ENCODE measurements around the gene GFRA1.

The GFRA1 gene

DNA sequence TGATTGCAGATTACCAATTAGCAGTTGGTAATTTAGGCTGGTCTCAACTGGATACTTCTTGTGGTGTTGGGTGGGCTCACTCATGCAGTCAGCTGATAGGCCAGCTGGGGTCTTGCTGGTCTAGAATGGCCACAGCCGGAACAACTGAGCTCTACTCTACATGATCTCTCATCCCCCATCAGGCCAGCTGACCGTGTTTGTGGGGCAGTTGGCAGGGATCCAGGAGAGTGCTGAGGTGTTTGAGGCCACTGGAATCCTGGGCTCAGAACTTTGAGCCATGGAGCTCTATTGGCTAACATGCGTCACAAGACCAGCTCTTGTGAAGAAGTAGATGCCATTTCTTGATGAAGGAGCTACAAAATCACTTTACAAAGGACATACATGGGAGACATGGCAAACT, 242.4 kb downstream of the GFRA1 start:
- TF ChIP-seq, protein P1, sequence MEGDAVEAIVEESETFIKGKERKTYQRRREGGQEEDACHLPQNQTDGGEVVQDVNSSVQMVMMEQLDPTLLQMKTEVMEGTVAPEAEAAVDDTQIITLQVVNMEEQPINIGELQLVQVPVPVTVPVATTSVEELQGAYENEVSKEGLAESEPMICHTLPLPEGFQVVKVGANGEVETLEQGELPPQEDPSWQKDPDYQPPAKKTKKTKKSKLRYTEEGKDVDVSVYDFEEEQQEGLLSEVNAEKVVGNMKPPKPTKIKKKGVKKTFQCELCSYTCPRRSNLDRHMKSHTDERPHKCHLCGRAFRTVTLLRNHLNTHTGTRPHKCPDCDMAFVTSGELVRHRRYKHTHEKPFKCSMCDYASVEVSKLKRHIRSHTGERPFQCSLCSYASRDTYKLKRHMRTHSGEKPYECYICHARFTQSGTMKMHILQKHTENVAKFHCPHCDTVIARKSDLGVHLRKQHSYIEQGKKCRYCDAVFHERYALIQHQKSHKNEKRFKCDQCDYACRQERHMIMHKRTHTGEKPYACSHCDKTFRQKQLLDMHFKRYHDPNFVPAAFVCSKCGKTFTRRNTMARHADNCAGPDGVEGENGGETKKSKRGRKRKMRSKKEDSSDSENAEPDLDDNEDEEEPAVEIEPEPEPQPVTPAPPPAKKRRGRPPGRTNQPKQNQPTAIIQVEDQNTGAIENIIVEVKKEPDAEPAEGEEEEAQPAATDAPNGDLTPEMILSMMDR (IDR thresholded peaks at IDR 0.05; ENCODE audit: unreplicated experiment in 3 of 3), result no peak
- peaks cover 25% of the 10 kb centered on the region for H3K9me3 Mint-ChIP-seq
- H3K27me3 Mint-ChIP-seq (ENCODE audit: low read depth), result no peaks in the 10 kb centered on the region
- H3K4me1 Mint-ChIP-seq, result no peaks in the 10 kb centered on the region
- no peak overlapping the region for H3K27ac Mint-ChIP-seq
- H3K36me3 Mint-ChIP-seq (ENCODE audit: low read depth), result peaks cover 13% of the 10 kb centered on the region
- no peak overlapping the region for H3K4me3 Mint-ChIP-seq

DNA sequence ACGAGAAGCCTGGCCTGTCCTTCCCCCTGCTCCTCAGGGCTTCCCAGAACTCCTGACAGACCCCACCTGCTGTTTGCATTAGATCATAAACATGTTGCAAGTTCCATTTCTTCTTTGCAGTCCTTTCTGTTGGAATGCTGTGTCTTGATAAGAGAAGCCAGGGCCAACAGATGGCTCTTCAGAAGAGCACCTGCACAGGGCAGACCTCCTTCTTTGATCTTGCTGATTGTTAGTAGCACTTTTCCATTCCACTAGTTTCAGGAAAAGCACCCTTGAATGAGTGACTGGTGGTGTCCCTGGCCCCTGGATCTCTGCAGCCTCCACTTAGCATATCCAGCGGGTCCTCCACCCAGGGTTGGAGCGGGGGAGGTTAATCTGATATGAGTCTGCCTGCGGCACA, 243.2 kb downstream of the GFRA1 start:
- Mint-ChIP-seq H3K27ac (no peak overlapping the region), H3K4me1 (no peaks in the 10 kb centered on the region), H3K36me3 (ENCODE audit: low read depth) (peaks cover 13% of the 10 kb centered on the region), H3K9me3 (peaks cover 25% of the 10 kb centered on the region), H3K4me3 (no peak overlapping the region), H3K27me3 (ENCODE audit: low read depth) (peaks cover 4% of the 10 kb centered on the region)
- TF ChIP-seq, protein P1 (IDR thresholded peaks at IDR 0.05; ENCODE audit: unreplicated experiment in 3 of 3), result no peak

DNA sequence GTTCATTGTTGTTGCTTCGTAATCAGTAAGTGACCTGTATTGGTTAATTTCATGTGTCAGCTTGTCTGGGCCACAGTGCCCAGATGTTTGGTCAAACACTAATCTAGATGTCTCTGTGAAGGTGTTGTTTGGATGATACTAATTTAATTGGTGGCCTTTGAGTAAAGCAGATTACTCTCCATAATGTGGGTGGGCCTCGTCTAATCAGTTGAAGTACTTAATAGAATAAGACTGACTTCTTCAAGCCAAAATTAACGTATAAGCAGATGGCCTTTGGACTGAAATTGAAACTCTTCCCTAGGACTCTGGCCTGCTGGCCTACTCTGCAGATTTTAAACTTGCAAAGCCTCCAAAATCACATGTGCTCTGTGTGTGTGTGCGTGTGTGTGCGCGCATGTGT, 245.7 kb downstream of the GFRA1 start:
- TF ChIP-seq, protein P1 (IDR thresholded peaks at IDR 0.05; ENCODE audit: unreplicated experiment in 3 of 3), result no peak

DNA sequence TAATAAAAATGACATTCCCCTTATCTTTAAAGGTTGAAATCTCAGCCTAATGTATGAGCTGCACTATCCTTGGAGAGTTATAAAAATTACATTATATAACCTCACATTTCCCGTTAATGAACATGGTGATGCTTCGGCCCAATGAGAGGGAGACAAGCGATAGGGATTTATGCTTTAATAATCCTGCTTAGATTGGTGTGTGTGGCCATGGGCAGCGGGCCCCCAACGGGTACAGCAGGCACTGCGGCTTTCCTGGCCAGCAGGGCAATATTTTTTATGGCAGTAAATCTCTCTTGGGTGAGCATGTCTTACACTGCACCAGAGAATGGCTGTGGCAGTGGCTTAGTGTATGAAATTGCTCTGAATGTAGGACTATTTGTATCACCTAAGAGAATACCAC, 246.3 kb downstream of the GFRA1 start:
- H3K4me1 Mint-ChIP-seq, result peaks cover 4% of the 10 kb centered on the region
- H3K4me3 Mint-ChIP-seq, result no peak overlapping the region
- H3K9me3 Mint-ChIP-seq, result peaks cover 6% of the 10 kb centered on the region
- no peak overlapping the region for H3K27ac Mint-ChIP-seq
- TF ChIP-seq, protein P1 (IDR thresholded peaks at IDR 0.05; ENCODE audit: unreplicated experiment in 3 of 3), result no peak
- peaks cover 2% of the 10 kb centered on the region for H3K36me3 Mint-ChIP-seq (ENCODE audit: low read depth)
- peaks cover 5% of the 10 kb centered on the region for H3K27me3 Mint-ChIP-seq (ENCODE audit: low read depth)

More for the DNA sequence above, 245.7 kb downstream of the GFRA1 start:
- Mint-ChIP-seq H3K27me3 (ENCODE audit: low read depth) (peaks cover 5% of the 10 kb centered on the region), H3K4me1 (peaks cover 4% of the 10 kb centered on the region), H3K9me3 (peaks cover 9% of the 10 kb centered on the region), H3K4me3 (no peak overlapping the region), H3K36me3 (ENCODE audit: low read depth) (peaks cover 3% of the 10 kb centered on the region), H3K27ac (no peak overlapping the region)

DNA sequence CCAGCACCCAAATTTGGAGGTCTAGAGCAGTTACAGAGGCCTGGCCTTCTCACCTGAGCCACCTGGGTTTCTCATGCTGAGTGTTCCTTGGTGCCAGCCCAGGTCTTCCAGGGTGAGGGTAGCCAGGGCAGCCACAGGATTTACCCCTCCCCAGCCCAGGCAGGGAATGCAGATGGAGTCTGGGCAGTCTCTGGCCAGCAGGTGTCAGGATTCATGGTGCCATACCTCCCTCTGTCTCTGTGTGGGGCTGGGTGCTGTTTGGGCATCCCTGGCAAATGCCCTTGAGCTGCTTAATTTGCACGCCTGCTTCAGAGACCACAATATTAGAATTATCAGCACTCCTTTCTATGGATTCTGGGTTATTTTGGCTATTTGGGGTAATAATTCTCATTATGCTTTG, 246.7 kb downstream of the GFRA1 start:
- Mint-ChIP-seq H3K27me3 (ENCODE audit: low read depth) (peaks cover 5% of the 10 kb centered on the region), H3K36me3 (ENCODE audit: low read depth) (no peaks in the 10 kb centered on the region), H3K4me1 (peaks cover 4% of the 10 kb centered on the region), H3K4me3 (no peak overlapping the region), H3K9me3 (peaks cover 2% of the 10 kb centered on the region), H3K27ac (no peak overlapping the region)
- TF ChIP-seq, protein P1 (IDR thresholded peaks at IDR 0.05; ENCODE audit: unreplicated experiment in 3 of 3), result no peak

DNA sequence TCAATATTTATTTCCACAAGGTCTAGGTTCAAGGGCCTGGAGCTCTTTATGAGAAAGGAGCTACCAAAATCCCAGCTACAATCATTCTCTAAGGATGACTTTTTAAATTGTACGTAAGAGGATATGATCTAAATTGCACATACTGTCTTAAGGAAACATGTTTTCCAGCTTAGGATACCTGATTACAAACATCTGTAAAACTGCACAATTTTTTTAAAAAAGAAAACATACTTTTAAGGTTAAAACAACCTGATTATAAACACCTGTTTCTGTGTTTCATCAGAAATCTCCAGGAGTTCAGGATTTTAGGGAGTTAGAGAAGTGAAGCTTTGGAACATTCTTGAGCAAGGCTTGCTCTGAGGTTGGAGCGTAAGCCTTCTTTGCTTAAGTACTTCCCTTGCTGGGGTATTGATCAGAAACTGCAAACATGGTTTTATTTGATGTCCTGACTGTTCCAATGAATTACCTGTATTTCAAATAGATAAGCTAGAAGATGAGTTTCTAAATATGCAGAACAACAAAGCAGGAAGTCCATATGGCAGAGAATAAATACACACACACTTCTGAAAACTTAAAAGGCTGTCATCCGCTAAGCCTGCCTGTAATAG, 248.6 kb downstream of the GFRA1 start:
- peaks cover 4% of the 10 kb centered on the region for H3K4me1 Mint-ChIP-seq
- no peak overlapping the region for H3K27ac Mint-ChIP-seq
- no peaks in the 10 kb centered on the region for H3K36me3 Mint-ChIP-seq (ENCODE audit: low read depth)
- H3K4me3 Mint-ChIP-seq, result no peak overlapping the region
- peaks cover 2% of the 10 kb centered on the region for H3K9me3 Mint-ChIP-seq
- TF ChIP-seq, protein P1 (IDR thresholded peaks at IDR 0.05; ENCODE audit: unreplicated experiment in 3 of 3), result no peak
- peaks cover 12% of the 10 kb centered on the region for H3K27me3 Mint-ChIP-seq (ENCODE audit: low read depth)

Measured in nephron (organoid).